Activated naive CD4-positive, alpha-beta T cell treated with anti-CD3 and anti-CD28 coated beads, Interleukin-2, amount 10 ng/mL, durations not matched to agents 7 days and 5 days (primary cell): ENCODE measurements around the gene PTP4A2.
"Not testable (repeated sequence)": the region's sequence is repeated elsewhere in the genome, so short reads cannot be mapped to it uniquely, and the experiment has no call there.

Experiments used
- CTCF ChIA-PET: fragments of 350-600 bp; sonication (Branson Sonifier 250); formaldehyde crosslinking; loops from one replicate; lab custom pipeline; 2021; ENCODE audit warnings: antibody characterized with exemption; lab: Charles Lee
- DNase-seq: peaks from one replicate; pipeline ENCODE4 v3.0.0-alpha.2; 2020
- H3K27ac Mint-ChIP-seq: one replicate; pipeline ENCODE4 v1.8.0; 2021; ENCODE audit warnings: mild to moderate bottlenecking, moderate library complexity, mixed read lengths
- H3K27me3 Mint-ChIP-seq: one replicate; pipeline ENCODE4 v1.8.0; 2021; ENCODE audit warnings: mild to moderate bottlenecking, mixed read lengths
- H3K36me3 Mint-ChIP-seq: one replicate; pipeline ENCODE4 v1.8.0; 2021; ENCODE audit warnings: mixed read lengths
- H3K4me1 Mint-ChIP-seq: one replicate; pipeline ENCODE4 v1.8.0; 2021; ENCODE audit warnings: mixed read lengths
- H3K4me3 Mint-ChIP-seq: one replicate; pipeline ENCODE4 v1.8.0; 2021; ENCODE audit warnings: mild to moderate bottlenecking, moderate library complexity, mixed read lengths
- H3K9me3 Mint-ChIP-seq: one replicate; pipeline ENCODE4 v1.8.0; 2021; ENCODE audit warnings: mixed read lengths

PTP4A2 gene

GRCh38 chr1:31905093-31905509, 33.1 kb downstream of the PTP4A2 start:
- H3K36me3 Mint-ChIP-seq = peaks cover 61% of the 10 kb centered on the region
- H3K27ac Mint-ChIP-seq = peak overlapping the region; percentile 59
- no peak for DNase-seq
- peaks cover 21% of the 10 kb centered on the region for H3K4me1 Mint-ChIP-seq
- H3K4me3 Mint-ChIP-seq = no peak overlapping the region
- H3K9me3 Mint-ChIP-seq = no peaks in the 10 kb centered on the region
- no peaks in the 10 kb centered on the region for H3K27me3 Mint-ChIP-seq
- CTCF ChIA-PET = interaction anchor here (2.3 kb wide), 1 partner anchor 59 kb away, joined by 7 read pairs; no protein-coding TSS in a partner anchor

- Mint-ChIP-seq H3K4me3 (no peak overlapping the region), H3K9me3 (no peaks in the 10 kb centered on the region), H3K36me3 (peaks cover 55% of the 10 kb centered on the region), H3K27me3 (no peaks in the 10 kb centered on the region), H3K4me1 (peaks cover 19% of the 10 kb centered on the region), H3K27ac (no peak overlapping the region)
- CTCF ChIA-PET = interaction anchor here (2.3 kb wide), 1 partner anchor 60 kb away, joined by 7 read pairs; no protein-coding TSS in a partner anchor
- DNase-seq = no peak
These were observed 33.7 kb downstream of the PTP4A2 start for GRCh38 chr1:31904339-31905092.

DNA sequence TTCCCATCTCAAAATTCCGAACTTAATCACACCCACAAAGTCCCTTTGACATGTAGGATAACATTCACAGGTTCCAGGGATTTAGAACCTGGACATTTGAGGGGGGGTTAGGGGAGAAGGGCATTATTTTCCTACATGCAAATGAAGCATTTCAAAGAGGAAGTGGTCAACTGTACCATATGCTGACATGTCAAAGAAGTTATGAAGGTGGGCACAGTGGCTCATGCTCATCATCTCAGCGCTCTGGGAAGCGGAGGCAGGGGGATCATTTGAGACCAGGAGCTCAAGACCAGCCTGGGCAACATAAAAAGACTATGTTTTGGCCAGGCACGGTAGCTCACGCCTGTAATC, 35.7 kb downstream of the PTP4A2 start:
- no peak overlapping the region for H3K27ac Mint-ChIP-seq
- peaks cover 40% of the 10 kb centered on the region for H3K36me3 Mint-ChIP-seq
- no peaks in the 10 kb centered on the region for H3K27me3 Mint-ChIP-seq
- H3K4me3 Mint-ChIP-seq = no peak overlapping the region
- H3K9me3 Mint-ChIP-seq = no peaks in the 10 kb centered on the region
- CTCF ChIA-PET = interaction anchor here (1.1 to 1.5 kb wide), 2 partner anchors 30 to 76 kb away, joined by 3 read pairs; no protein-coding TSS in a partner anchor
- no peak for DNase-seq
- H3K4me1 Mint-ChIP-seq = peaks cover 19% of the 10 kb centered on the region

DNA sequence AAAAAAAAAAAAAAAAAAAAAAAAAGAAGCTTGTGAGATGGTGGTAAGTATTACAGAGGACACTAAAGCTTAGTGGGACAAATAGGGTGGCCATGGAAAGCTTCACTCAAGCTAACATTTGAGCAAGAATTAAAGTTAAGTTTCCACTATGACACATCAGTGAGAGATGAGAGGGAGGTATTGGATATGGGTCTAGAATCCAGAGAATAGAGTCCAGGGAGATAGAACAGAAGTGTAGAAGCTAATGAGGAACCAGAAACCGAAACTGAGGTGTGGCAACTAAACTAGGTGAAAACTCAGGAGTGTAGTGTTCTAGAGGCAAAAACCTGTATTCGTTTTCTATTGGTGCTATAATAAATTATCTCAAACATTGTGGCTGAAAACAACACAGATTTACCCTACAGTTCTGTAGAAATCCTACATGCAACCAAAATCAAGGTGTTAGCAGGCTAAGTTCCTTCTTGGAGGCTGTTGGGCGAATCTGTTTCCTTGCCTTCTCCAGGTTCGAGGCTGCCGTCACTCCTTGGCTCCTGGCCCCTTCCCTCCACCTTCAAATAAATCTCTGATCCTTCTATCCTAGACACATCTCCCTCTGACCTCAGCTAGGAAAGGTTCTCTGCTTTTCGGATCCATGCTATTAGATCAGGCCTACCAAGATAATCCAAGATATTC, 36.2 kb downstream of the PTP4A2 start:
- no peak overlapping the region for H3K4me3 Mint-ChIP-seq
- peaks cover 35% of the 10 kb centered on the region for H3K36me3 Mint-ChIP-seq
- H3K4me1 Mint-ChIP-seq = peaks cover 19% of the 10 kb centered on the region
- DNase-seq = no peak
- H3K27me3 Mint-ChIP-seq = no peaks in the 10 kb centered on the region
- no peak overlapping the region for H3K27ac Mint-ChIP-seq
- CTCF ChIA-PET = interaction anchor here (1.1 kb wide), 1 partner anchor 29 kb away, joined by 3 read pairs; no protein-coding TSS in a partner anchor
- no peaks in the 10 kb centered on the region for H3K9me3 Mint-ChIP-seq

DNA sequence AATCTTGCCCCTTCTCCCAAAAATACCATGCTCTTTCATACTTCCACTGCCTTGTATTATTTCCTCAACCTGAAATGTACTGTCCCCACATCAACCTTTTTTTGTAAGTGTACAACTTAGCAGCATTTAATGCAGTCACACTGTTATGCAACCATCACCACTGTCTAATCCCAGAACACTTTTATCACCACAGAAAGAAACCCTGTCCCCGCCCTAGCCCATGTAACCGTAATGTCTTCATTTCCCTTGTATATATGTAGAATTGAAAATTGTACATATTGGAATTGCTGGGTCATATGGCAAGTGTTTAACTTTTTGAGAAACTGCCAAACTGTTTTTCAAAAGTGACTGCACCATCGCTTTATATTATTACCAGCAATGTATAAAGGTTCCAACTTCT, 37.4 kb downstream of the PTP4A2 start:
- H3K4me1 Mint-ChIP-seq = peaks cover 18% of the 10 kb centered on the region
- no peak overlapping the region for H3K4me3 Mint-ChIP-seq
- CTCF ChIA-PET = no interaction called here
- H3K27me3 Mint-ChIP-seq = no peaks in the 10 kb centered on the region
- DNase-seq = no peak
- H3K27ac Mint-ChIP-seq = no peak overlapping the region
- H3K36me3 Mint-ChIP-seq = peaks cover 24% of the 10 kb centered on the region
- no peaks in the 10 kb centered on the region for H3K9me3 Mint-ChIP-seq

GRCh38 chr1:31897526-31898100, 40.6 kb downstream of the PTP4A2 start:
- Mint-ChIP-seq H3K36me3 (peaks cover 12% of the 10 kb centered on the region), H3K27me3 (no peaks in the 10 kb centered on the region), H3K4me3 (no peak overlapping the region), H3K4me1 (peaks cover 19% of the 10 kb centered on the region), H3K27ac (no peak overlapping the region), H3K9me3 (peaks cover 15% of the 10 kb centered on the region)
- no peak for DNase-seq
- CTCF ChIA-PET = no interaction called here

DNA sequence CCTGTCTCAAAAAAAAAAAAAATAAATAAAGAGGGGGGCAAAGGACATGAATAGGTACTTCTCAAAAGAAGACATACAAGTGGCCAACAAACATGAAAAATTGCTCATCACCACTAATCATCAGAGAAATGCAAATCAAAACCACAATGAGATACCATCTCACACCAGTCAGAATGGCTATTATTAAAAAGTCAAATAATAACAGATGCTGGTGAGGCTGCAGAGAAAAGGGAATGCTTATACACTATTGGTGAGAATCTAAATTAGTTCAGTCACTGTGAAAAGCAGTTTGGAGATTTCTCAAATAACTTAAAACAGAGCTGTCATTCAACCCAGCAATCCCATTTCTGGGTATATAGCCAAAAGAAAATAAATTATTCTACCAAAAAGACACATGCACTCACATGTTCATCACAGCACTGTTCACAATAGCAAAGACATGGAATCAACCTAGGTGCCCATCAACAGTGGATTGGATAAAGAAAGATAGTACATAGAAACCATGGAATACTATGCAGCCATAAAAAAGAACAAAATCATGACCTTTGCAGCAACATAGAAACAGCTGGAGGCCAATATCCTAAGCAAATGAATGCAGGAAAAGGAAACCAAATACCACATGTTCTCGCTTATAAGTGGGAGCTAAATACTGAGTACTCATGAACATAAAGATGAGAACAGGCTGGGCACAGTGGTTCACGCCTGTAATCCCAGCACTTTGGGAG, 42.5 kb downstream of the PTP4A2 start:
- H3K27ac Mint-ChIP-seq, DNase-seq, CTCF ChIA-PET, H3K27me3 Mint-ChIP-seq, H3K4me3 Mint-ChIP-seq: not testable (repeated sequence)
- peaks cover 17% of the 10 kb centered on the region for H3K4me1 Mint-ChIP-seq
- H3K9me3 Mint-ChIP-seq = peaks cover 15% of the 10 kb centered on the region
- H3K36me3 Mint-ChIP-seq = peaks cover 13% of the 10 kb centered on the region

DNA sequence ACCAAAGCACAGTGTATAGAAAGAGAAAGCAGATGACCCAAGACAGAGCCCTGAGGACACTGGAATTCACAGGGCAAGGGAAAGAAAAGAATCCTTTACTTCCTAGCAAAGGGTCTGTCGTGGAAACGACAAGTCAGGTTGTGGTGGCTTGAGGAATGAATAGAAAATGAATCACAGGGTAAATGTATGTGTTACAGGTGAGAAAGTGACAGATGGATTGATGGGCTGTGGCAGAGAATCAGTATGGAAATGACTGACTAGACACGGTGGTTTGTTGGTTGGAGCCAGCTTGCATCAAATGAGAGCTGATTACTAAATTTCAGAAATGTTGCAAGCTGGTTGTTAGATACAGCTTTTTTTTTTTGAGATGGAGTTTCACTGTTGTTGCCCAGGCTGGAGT, 46.9 kb downstream of the PTP4A2 start:
- no peak overlapping the region for H3K27ac Mint-ChIP-seq
- peaks cover 20% of the 10 kb centered on the region for H3K36me3 Mint-ChIP-seq
- CTCF ChIA-PET = interaction anchor here (1.3 kb wide), 1 partner anchor 73 kb away, joined by 6 read pairs; no protein-coding TSS in a partner anchor
- no peaks in the 10 kb centered on the region for H3K27me3 Mint-ChIP-seq
- no peak for DNase-seq
- H3K9me3 Mint-ChIP-seq = peaks cover 16% of the 10 kb centered on the region
- H3K4me1 Mint-ChIP-seq = peaks cover 35% of the 10 kb centered on the region
- no peak overlapping the region for H3K4me3 Mint-ChIP-seq

DNA sequence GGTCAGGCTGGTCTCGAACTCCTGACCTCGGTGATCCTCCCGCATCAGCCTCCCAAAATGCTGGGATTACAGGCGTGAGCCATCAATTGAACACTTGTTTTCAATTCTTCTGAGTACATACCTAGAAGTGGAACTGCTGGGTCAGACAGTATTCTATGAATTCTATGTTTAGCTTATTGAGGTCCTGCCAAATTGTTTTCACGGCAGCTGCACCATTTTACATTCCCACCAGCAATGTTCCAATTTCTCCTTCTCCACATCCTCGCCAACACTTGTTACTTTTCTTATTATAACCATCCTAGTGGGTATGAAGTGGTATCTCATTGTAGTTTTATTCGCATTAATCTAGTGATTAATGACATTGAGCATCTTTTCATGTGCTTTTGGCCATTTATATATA, 49.9 kb downstream of the PTP4A2 start:
- Mint-ChIP-seq H3K27me3 (no peaks in the 10 kb centered on the region), H3K27ac (no peak overlapping the region)

DNA sequence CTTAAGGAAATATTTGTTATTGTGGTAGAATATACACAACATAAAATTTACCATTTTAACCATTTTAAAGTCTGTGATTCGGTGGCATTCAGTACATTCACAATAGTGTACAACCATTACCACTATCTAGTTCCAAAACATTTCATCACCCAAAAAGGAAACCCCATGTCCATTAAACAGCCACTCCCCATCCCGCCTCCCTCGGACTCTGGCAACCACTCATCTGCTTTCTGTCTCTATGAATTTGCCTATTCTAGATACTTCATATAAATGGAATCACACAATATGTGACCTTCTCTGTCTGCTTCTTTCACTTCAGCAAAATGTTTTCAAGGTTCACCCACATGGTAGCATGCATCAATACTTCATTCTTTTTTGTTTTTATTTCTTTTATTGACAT, 51.3 kb downstream of the PTP4A2 start:
- Mint-ChIP-seq H3K4me3 (no peak overlapping the region), H3K27me3 (peaks cover 1% of the 10 kb centered on the region), H3K9me3 (peaks cover 1% of the 10 kb centered on the region), H3K27ac (no peak overlapping the region), H3K4me1 (peaks cover 25% of the 10 kb centered on the region), H3K36me3 (peaks cover 12% of the 10 kb centered on the region)
- CTCF ChIA-PET = no interaction called here
- no peak for DNase-seq

More for the DNA sequence above, 49.9 kb downstream of the PTP4A2 start:
- H3K36me3 Mint-ChIP-seq = peaks cover 12% of the 10 kb centered on the region
- DNase-seq = no peak
- CTCF ChIA-PET = interaction anchor here (1.0 kb wide), 1 partner anchor 77 kb away, joined by 3 read pairs; no protein-coding TSS in a partner anchor
- H3K4me3 Mint-ChIP-seq = no peak overlapping the region
- peaks cover 1% of the 10 kb centered on the region for H3K9me3 Mint-ChIP-seq
- peaks cover 25% of the 10 kb centered on the region for H3K4me1 Mint-ChIP-seq

GRCh38 chr1:31885851-31886250, 52.3 kb downstream of the PTP4A2 start:
- CTCF ChIA-PET = no interaction called here
- Mint-ChIP-seq H3K27ac (no peak overlapping the region), H3K9me3 (peaks cover 1% of the 10 kb centered on the region), H3K27me3 (peaks cover 6% of the 10 kb centered on the region), H3K4me1 (peaks cover 19% of the 10 kb centered on the region), H3K4me3 (no peak overlapping the region), H3K36me3 (peaks cover 8% of the 10 kb centered on the region)
- DNase-seq = no peak

GRCh38 chr1:31883357-31883942, 54.7 kb downstream of the PTP4A2 start:
- H3K27me3 Mint-ChIP-seq = peaks cover 6% of the 10 kb centered on the region
- H3K27ac Mint-ChIP-seq = no peak overlapping the region
- H3K4me3 Mint-ChIP-seq = no peak overlapping the region
- H3K4me1 Mint-ChIP-seq = peaks cover 6% of the 10 kb centered on the region
- DNase-seq = no peak
- CTCF ChIA-PET = interaction anchor here (0.6 kb wide), 1 partner anchor 17 kb away, joined by 5 read pairs; no protein-coding TSS in a partner anchor
- H3K9me3 Mint-ChIP-seq = no peaks in the 10 kb centered on the region
- no peaks in the 10 kb centered on the region for H3K36me3 Mint-ChIP-seq

DNA sequence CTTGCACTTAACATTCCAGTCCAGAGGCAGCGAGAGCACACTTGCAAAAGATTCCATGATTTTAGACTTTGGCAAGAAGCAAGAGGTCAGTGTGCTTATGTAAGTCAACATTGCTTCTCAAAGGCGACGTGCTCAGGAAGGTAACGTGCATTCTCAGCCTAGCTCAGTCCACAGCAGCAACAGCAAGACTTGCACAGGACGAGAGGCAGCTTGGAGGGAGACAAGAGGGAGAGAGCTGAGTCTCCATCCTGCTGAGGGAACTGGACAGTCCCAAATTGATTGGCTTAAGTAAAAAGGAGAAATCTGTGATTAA, 56.5 kb downstream of the PTP4A2 start:
- H3K4me1 Mint-ChIP-seq = peaks cover 6% of the 10 kb centered on the region
- CTCF ChIA-PET = no interaction called here

More for the DNA sequence above, 56.5 kb downstream of the PTP4A2 start:
- no peak overlapping the region for H3K4me3 Mint-ChIP-seq
- H3K27me3 Mint-ChIP-seq = peaks cover 13% of the 10 kb centered on the region
- H3K27ac Mint-ChIP-seq = no peak overlapping the region
- DNase-seq = no peak
- H3K9me3 Mint-ChIP-seq = no peaks in the 10 kb centered on the region
- H3K36me3 Mint-ChIP-seq = no peaks in the 10 kb centered on the region
